Kidney epithelial cell (primary cell): ENCODE measurements around the gene RRP12. TPM values are rescaled to one million over a fixed set of nuclear protein-coding genes. Genes with fewer than 3 reads are reported as not detected.

ENCODE experiments used
- DNase-seq: peaks from one replicate; pipeline ENCODE4 v3.0.0-alpha.2; 2010; ENCODE audit warnings: low read depth
- H3K27me3 ChIP-seq: 2 replicates; pipeline ENCODE4 v1.6.0; 2011; ENCODE audit warnings: low read length; ENCODE audit not compliant: control insufficient read depth, insufficient read depth
- H3K36me3 ChIP-seq: 2 replicates; pipeline ENCODE4 v1.5.1; 2011; ENCODE audit warnings: low read length; ENCODE audit not compliant: control insufficient read depth, insufficient read depth
- H3K4me3 ChIP-seq: 2 replicates; pipeline ENCODE4 v1.5.1; 2011; ENCODE audit warnings: low read depth, mild to moderate bottlenecking, control low read depth, low read length
- total RNA-seq: library from RNA; depleted of rRNA; stranded (reverse); fragments of >200 nt; gene quantifications from 2 replicates; pipeline ENCODE4 v1.2.3, GENCODE V29; 2015
- TF ChIP-seq, protein P1 (sequence below): IDR thresholded peaks from 2 replicates; pipeline ENCODE4 v1.5.1; 2011; ENCODE audit warnings: mild to moderate bottlenecking, moderate library complexity, low read length, control low read depth, inconsistent platforms; ENCODE audit not compliant: insufficient read depth, poor library complexity, severe bottlenecking

Gene RRP12
- total RNA-seq, 1 donor from 2014 or later = 42.6 TPM

DNA sequence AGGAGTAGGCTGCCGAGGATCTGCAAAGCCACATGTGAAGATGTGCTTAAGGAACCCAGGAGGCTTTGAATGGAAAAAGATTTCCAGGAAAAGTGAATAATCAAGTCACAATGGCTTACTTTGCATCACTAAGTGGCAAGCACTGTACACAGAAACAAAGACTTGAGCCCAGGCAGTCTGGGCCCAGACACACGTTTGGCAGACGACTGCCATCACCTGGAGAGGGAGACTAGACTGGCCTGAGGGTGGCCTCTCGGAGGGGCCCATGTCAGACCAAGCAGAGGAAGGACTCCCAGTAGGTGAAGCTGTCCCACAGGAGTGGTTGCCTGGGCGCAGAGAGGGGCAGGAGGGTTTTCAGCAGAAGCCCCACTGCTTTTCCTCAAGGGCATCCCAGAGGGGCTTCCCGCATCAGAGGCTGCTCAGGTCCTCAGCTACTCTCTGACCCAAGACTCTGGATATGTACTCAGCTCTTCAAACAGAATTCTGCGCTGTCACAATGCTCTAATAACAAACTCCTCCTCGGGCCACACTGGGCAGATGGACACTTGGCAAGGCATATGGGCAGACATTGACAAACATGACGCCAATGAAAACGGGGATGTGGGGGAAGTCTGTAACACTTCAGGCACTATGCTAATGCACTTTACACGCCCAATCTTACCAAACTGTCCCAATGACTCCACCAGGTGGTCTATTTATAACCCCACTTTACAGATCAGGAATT lies 38.7 kb downstream of the RRP12 start:
- TF ChIP-seq, protein P1, sequence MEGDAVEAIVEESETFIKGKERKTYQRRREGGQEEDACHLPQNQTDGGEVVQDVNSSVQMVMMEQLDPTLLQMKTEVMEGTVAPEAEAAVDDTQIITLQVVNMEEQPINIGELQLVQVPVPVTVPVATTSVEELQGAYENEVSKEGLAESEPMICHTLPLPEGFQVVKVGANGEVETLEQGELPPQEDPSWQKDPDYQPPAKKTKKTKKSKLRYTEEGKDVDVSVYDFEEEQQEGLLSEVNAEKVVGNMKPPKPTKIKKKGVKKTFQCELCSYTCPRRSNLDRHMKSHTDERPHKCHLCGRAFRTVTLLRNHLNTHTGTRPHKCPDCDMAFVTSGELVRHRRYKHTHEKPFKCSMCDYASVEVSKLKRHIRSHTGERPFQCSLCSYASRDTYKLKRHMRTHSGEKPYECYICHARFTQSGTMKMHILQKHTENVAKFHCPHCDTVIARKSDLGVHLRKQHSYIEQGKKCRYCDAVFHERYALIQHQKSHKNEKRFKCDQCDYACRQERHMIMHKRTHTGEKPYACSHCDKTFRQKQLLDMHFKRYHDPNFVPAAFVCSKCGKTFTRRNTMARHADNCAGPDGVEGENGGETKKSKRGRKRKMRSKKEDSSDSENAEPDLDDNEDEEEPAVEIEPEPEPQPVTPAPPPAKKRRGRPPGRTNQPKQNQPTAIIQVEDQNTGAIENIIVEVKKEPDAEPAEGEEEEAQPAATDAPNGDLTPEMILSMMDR = no peak
- Histone ChIP-seq H3K27me3 (no peaks in the 10 kb centered on the region), H3K4me3 (no peak overlapping the region), H3K36me3 (peaks cover 1% of the 10 kb centered on the region)
- DNase-seq = no peak

GRCh38 chr10:97361537-97361901 lies 39.6 kb downstream of the RRP12 start:
- DNase-seq = no peak
- Histone ChIP-seq H3K4me3 (no peak overlapping the region), H3K27me3 (no peaks in the 10 kb centered on the region), H3K36me3 (peaks cover 1% of the 10 kb centered on the region)
- TF ChIP-seq, protein P1 = no peak

DNA sequence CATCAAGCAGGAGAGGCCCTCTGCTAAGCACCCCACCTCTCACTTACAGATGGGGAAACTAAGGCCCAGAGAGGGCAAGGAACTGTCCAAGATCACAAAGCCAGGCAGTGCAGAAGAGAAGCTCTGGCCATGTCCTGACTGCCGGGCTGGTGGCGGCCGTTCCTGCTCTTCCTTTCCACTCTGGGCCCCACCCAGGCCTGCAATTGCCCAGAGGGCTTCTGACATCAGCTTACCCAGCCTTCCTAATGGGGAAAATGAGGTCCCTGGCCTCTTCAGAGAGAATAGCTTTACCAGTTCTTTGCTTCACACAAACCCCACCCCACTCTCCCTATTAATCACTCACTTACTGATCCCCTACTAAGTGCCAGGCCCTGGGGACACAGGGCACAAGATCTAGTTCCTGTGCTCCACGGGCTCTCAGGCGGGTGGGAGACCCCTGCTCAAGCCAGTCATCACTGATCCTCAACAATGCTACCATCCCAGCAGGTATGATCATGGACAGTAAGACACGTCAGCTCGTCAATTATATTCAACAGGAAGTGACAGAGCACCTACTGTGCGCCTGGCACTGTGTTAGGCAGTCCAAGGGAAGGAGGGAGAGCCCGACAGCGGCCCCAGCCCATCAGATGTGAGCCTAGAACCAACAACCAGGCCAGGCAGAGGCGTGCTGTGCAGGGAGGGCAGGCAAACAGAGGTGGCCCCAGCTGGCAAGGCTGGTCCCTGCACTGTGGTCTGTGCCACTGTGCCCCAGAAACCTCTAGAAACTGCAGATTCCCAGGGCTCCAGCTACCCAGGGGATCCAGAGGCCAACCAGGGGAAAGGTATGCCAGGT lies 40.2 kb downstream of the RRP12 start:
- H3K36me3 ChIP-seq = no peaks in the 10 kb centered on the region
- no peak overlapping the region for H3K4me3 ChIP-seq
- TF ChIP-seq, protein P1 = no peak
- no peaks in the 10 kb centered on the region for H3K27me3 ChIP-seq
- DNase-seq = no peak

DNA sequence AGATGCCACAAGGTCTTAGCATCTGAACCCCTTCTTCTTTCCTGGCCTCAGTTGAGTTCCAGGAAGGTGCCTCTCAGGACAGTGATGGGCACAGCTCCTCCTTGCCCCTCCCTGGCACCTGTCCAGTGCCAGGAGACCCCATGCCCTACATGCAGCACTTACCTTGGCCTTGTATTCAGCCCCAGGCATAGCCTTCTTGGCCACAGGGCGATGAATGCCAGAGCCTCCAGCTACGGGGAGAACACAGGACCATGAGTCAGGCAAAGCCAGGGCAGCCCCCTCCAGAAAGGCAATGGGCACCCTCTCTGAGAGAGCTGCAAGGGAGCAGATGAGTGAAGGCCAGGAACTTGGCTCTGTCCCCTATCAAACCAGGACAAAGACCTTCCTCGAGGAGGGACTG lies 42.4 kb downstream of the RRP12 start:
- H3K4me3 ChIP-seq = no peak overlapping the region
- H3K36me3 ChIP-seq = no peaks in the 10 kb centered on the region
- DNase-seq = no peak
- H3K27me3 ChIP-seq = no peaks in the 10 kb centered on the region
- TF ChIP-seq, protein P1 = no peak

GRCh38 chr10:97358349-97358748 lies 42.8 kb downstream of the RRP12 start:
- H3K27me3 ChIP-seq = no peaks in the 10 kb centered on the region
- no peak overlapping the region for H3K4me3 ChIP-seq
- TF ChIP-seq, protein P1 = no peak
- H3K36me3 ChIP-seq = no peaks in the 10 kb centered on the region
- no peak for DNase-seq
